GM21717 (cell line): Measurements from ENCODE around the gene MEP1A.

ENCODE experiments used
- ATAC-seq: cut with Tn5 transposase; IDR thresholded peaks from one replicate; pipeline ENCODE4 v1.9.1; 2021; ENCODE audit warnings: mild to moderate bottlenecking, moderate library complexity; ENCODE audit not compliant: unreplicated experiment

MEP1A gene

GRCh38 chr6:46776070-46776712 lies 17.0 kb upstream of the MEP1A start:
- ATAC-seq = no peak

- ATAC-seq = no peak
Observed at GRCh38 chr6:46777476-46778346, 15.5 kb upstream of the MEP1A start.

GRCh38 chr6:46781478-46782378 lies 11.5 kb upstream of the MEP1A start:
- ATAC-seq = no peak

- ATAC-seq = no peak
Observed at GRCh38 chr6:46784535-46784934, 8.7 kb upstream of the MEP1A start.

GRCh38 chr6:46787871-46788540 lies 5.2 kb upstream of the MEP1A start:
- ATAC-seq = no peak

GRCh38 chr6:46788791-46789190 lies 4.4 kb upstream of the MEP1A start:
- ATAC-seq = no peak

- ATAC-seq = no peak
Observed at GRCh38 chr6:46789434-46790354, 3.5 kb upstream of the MEP1A start.

GRCh38 chr6:46790355-46790874 lies 2.8 kb upstream of the MEP1A start:
- no peak for ATAC-seq

GRCh38 chr6:46792635-46793034 lies 554 bp upstream of the MEP1A start:
- ATAC-seq = no peak

- ATAC-seq = no peak
Observed at GRCh38 chr6:46794068-46794467, 879 bp downstream of the MEP1A start.

- ATAC-seq = no peak
Observed at GRCh38 chr6:46795816-46796215, 2.6 kb downstream of the MEP1A start.

- no peak for ATAC-seq
Observed at GRCh38 chr6:46796848-46797580, 3.8 kb downstream of the MEP1A start.

- ATAC-seq = no peak
Observed at GRCh38 chr6:46799657-46800056, 6.5 kb downstream of the MEP1A start.

GRCh38 chr6:46808806-46809205 lies 15.6 kb downstream of the MEP1A start:
- ATAC-seq = no peak

- no peak for ATAC-seq
Observed at GRCh38 chr6:46815130-46815529, 21.9 kb downstream of the MEP1A start.

GRCh38 chr6:46816626-46817025 lies 23.4 kb downstream of the MEP1A start:
- ATAC-seq = no peak

GRCh38 chr6:46819561-46819960 lies 26.4 kb downstream of the MEP1A start:
- no peak for ATAC-seq

GRCh38 chr6:46821458-46821881 lies 28.3 kb downstream of the MEP1A start:
- ATAC-seq = no peak

- no peak for ATAC-seq
Observed at GRCh38 chr6:46828939-46829338, 35.8 kb downstream of the MEP1A start.
